ENCODE data around the gene CAPN1. TPM values are rescaled to one million over a fixed set of nuclear protein-coding genes. Genes with fewer than 3 reads are reported as not detected.

Gene CAPN1
- total and polyA plus RNA-seq, 9 of the 15 experiments (the other 6 are each of a cell fraction or from before 2014, with no cell fraction given): 3.5 to 199 (median 61.6) TPM

DNA sequence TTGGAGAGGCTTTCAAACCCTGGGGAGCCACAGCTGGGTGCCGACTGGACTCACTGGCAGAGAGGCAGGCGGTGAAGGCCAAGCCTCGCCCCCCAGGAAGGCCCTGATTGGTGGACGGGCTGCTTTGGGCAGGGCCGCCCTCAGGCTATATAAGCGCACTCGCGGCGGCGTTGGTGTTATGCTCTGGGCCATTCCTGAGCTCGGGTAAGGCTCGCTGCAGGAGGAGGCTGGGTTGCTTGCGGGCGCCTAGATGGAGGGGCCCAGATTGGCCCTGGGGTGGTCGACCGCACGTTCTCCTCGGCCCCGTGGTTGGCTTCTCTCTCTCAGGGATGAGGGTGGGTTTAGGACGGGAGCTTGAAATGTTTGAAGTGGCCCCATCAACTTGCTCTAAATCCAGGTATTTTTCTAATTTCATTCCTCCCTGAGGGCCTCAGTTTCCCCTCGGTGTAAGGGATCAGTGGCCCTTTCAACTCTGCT lies 11.6 kb upstream of the CAPN1 start, which contains the start of gene SPDYC (continued):
- TF ChIP-seq POLR2AphosphoS2 (IDR thresholded peaks at IDR 0.05; ENCODE audit: low read length) (peak; percentile 68; the same call in 1 of the 2 replicates), PHF8 (IDR thresholded peaks at IDR 0.05; ENCODE audit: borderline replicate concordance, low read length) (peak; percentile 95), SIRT6 (IDR thresholded peaks at IDR 0.05; ENCODE audit: low read depth, low read length) (no peak), ZNF77 (CRISPR knock-in tag; IDR thresholded peaks at IDR 0.05) (no peak), ZBTB33 (CRISPR knock-in tag; IDR thresholded peaks at IDR 0.05) (0 out of 2 replicates have a peak, but pooled peaks have one; percentile 7), ZNF197 (CRISPR knock-in tag; IDR thresholded peaks at IDR 0.05; ENCODE audit: low read depth) (0 out of 2 replicates have a peak, but pooled peaks have one; percentile 64), COPS2 (conservative IDR thresholded peaks at IDR 0.05) (no peak), ZNF212 (CRISPR knock-in tag; IDR thresholded peaks at IDR 0.05) (no peak), ZNF589 (CRISPR knock-in tag; IDR thresholded peaks at IDR 0.05; ENCODE audit: low read depth) (no peak), DMBX1 (CRISPR knock-in tag; IDR thresholded peaks at IDR 0.05; ENCODE audit: borderline replicate concordance) (no peak), HINFP (tag; conservative IDR thresholded peaks at IDR 0.05; ENCODE audit: low read depth) (no peak), FOXA1 (IDR thresholded peaks at IDR 0.05; ENCODE audit: borderline replicate concordance) (no peak), ZNF41 (CRISPR knock-in tag; conservative IDR thresholded peaks at IDR 0.05) (no peak), DACH1 (IDR thresholded peaks at IDR 0.05; ENCODE audit: partially characterized antibody) (peak; percentile 21)
- TF ChIP-seq, protein P1, sequence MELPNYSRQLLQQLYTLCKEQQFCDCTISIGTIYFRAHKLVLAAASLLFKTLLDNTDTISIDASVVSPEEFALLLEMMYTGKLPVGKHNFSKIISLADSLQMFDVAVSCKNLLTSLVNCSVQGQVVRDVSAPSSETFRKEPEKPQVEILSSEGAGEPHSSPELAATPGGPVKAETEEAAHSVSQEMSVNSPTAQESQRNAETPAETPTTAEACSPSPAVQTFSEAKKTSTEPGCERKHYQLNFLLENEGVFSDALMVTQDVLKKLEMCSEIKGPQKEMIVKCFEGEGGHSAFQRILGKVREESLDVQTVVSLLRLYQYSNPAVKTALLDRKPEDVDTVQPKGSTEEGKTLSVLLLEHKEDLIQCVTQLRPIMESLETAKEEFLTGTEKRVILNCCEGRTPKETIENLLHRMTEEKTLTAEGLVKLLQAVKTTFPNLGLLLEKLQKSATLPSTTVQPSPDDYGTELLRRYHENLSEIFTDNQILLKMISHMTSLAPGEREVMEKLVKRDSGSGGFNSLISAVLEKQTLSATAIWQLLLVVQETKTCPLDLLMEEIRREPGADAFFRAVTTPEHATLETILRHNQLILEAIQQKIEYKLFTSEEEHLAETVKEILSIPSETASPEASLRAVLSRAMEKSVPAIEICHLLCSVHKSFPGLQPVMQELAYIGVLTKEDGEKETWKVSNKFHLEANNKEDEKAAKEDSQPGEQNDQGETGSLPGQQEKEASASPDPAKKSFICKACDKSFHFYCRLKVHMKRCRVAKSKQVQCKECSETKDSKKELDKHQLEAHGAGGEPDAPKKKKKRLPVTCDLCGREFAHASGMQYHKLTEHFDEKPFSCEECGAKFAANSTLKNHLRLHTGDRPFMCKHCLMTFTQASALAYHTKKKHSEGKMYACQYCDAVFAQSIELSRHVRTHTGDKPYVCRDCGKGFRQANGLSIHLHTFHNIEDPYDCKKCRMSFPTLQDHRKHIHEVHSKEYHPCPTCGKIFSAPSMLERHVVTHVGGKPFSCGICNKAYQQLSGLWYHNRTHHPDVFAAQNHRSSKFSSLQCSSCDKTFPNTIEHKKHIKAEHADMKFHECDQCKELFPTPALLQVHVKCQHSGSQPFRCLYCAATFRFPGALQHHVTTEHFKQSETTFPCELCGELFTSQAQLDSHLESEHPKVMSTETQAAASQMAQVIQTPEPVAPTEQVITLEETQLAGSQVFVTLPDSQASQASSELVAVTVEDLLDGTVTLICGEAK (IDR thresholded peaks at IDR 0.05): 0 out of 2 replicates have a peak, but pooled peaks have one; percentile 15
- TF ChIP-seq, protein P1 (CRISPR knock-in tag; IDR thresholded peaks at IDR 0.05): no peak

All from K562 (cell line).